GM12878 (cell line): Measurements from ENCODE around the gene SGTA. TPM values are rescaled to one million over a fixed set of nuclear protein-coding genes. Genes with fewer than 3 reads are reported as not detected.

Source experiments
- ATAC-seq: fragments of 200-7000 bp; cut with Tn5 transposase; 3 replicates; pipeline ENCODE4 v1.9.1; 2020; ENCODE audit warnings: mild to moderate bottlenecking, moderate library complexity
- BruUV-seq: library from RNA; stranded (reverse); fragments of 400-500 nt; replicated peaks from 2 replicates; lab custom pipeline; 2021; lab: Mats Ljungman, UMichigan
- CTCF ChIA-PET: fragments of 300-600 bp; sonication (Branson Sonifier 250); formaldehyde crosslinking; extraction: SDS; loops from one replicate; lab custom pipeline; 2021; ENCODE audit warnings: inconsistent platforms; lab: Yijun Ruan, JAX
- POLR2A ChIA-PET: fragments of 350-600 bp; formaldehyde crosslinking; extraction: SDS; loops from one replicate; lab custom pipeline; 2021; ENCODE audit warnings: inconsistent platforms; lab: Charles Lee
- RAD21 ChIA-PET: fragments of 300-600 bp; sonication (Branson Sonifier 250); formaldehyde crosslinking; loops from one replicate; lab custom pipeline; 2023; ENCODE audit warnings: antibody characterized with exemption; ENCODE audit not compliant: unreplicated experiment; lab: Charles Lee
- SMC1A ChIA-PET: fragments of 300-600 bp; sonication (Branson Sonifier 250); formaldehyde crosslinking; loops from one replicate; lab custom pipeline; 2023; ENCODE audit not compliant: unreplicated experiment, uncharacterized antibody; lab: Charles Lee
- DNase-seq: peaks from one replicate; pipeline ENCODE4 v3.0.0-alpha.2; 2011; ENCODE audit warnings: low read depth, low spot score
- FAIRE-seq: peaks from 3 replicates; lab custom pipeline; 2011; peaks lifted over from hg19 to GRCh38; lab: Jason Lieb, UNC
- H2AFZ ChIP-seq: 2 replicates; pipeline ENCODE4 v1.6.0; 2011; ENCODE audit warnings: low read depth, low read length, control low read depth; ENCODE audit not compliant: control insufficient read depth
- H3K27ac ChIP-seq: 2 replicates; pipeline ENCODE4 v1.5.1; 2011; ENCODE audit warnings: control low read depth; ENCODE audit not compliant: control insufficient read depth, insufficient read depth
- H3K27me3 ChIP-seq, 2 experiments: replicated peaks in 1 of 2; 2 replicates each; pipeline versions ENCODE4 v1.6.0 to v1.6.1; 2011; ENCODE audit warnings: low read length in 1 of 2; ENCODE audit not compliant: control insufficient read depth in 2 of 2, insufficient read depth in 2 of 2
- H3K36me3 ChIP-seq, 2 experiments: 2 replicates each; pipeline ENCODE4 v1.5.1; 2011; ENCODE audit warnings: low read length in 1 of 2; ENCODE audit not compliant: control insufficient read depth in 2 of 2, insufficient read depth in 2 of 2
- H3K4me1 ChIP-seq: 2 replicates; pipeline ENCODE4 v1.6.1; 2011; ENCODE audit warnings: mild to moderate bottlenecking, low read length, moderate library complexity, mixed read lengths; ENCODE audit not compliant: control insufficient read depth, insufficient read depth
- H3K4me2 ChIP-seq: 2 replicates; pipeline ENCODE4 v1.6.0; 2011; ENCODE audit warnings: control low read depth; ENCODE audit not compliant: control insufficient read depth, insufficient read depth
- H3K4me3 ChIP-seq: fragments of 200-600 bp; sonication (generic); 2 replicates; pipeline ENCODE4 v1.5.1; 2016
- H3K79me2 ChIP-seq: 2 replicates; pipeline ENCODE4 v1.6.0; 2011; ENCODE audit warnings: low read length; ENCODE audit not compliant: control insufficient read depth, insufficient read depth
- H3K9ac ChIP-seq: 2 replicates; pipeline ENCODE4 v1.8.0; 2011; ENCODE audit warnings: low read length, control low read depth, mixed read lengths; ENCODE audit not compliant: control insufficient read depth, insufficient read depth
- H3K9me3 ChIP-seq: replicated peaks from 3 replicates; pipeline ENCODE4 v1.5.1; 2011; ENCODE audit warnings: mild to moderate bottlenecking, low read length; ENCODE audit not compliant: control insufficient read depth, insufficient read depth
- H4K20me1 ChIP-seq: 2 replicates; pipeline ENCODE4 v1.6.0; 2011; ENCODE audit not compliant: control insufficient read depth, insufficient read depth
- CBX5 ChIP-seq: sonication (generic); IDR thresholded peaks from 2 replicates; pipeline ENCODE4 v1.6.1; 2016; ENCODE audit warnings: low read depth, moderate library complexity, mild to moderate bottlenecking, inconsistent platforms
- FOXM1 ChIP-seq: IDR thresholded peaks from 2 replicates; pipeline ENCODE4 v1.6.1; 2012; ENCODE audit warnings: low read depth, mild to moderate bottlenecking, inconsistent platforms, low read length, moderate library complexity
- NBN ChIP-seq: fragments of 450-650 bp; IDR thresholded peaks from 2 replicates; pipeline ENCODE4 v1.6.1; 2016
- NR2C1 ChIP-seq: fragments of 450-650 bp; IDR thresholded peaks from 2 replicates; pipeline ENCODE4 v1.6.1; 2017; ENCODE audit warnings: antibody characterized with exemption, mild to moderate bottlenecking, moderate library complexity
- PML ChIP-seq: IDR thresholded peaks from 2 replicates; pipeline ENCODE4 v1.6.1; 2012; ENCODE audit warnings: low read length, inconsistent platforms
- RAD51 ChIP-seq: fragments of 450-650 bp; IDR thresholded peaks from 2 replicates; pipeline ENCODE4 v1.6.1; 2016; ENCODE audit warnings: moderate library complexity, mild to moderate bottlenecking, inconsistent platforms
- SUPT20H ChIP-seq: IDR thresholded peaks from 2 replicates; pipeline ENCODE4 v1.6.1; 2011; ENCODE audit warnings: low read depth, mild to moderate bottlenecking, low read length, moderate library complexity, borderline replicate concordance; ENCODE audit not compliant: control insufficient read depth
- SUZ12 ChIP-seq: fragments of 200-600 bp; sonication (generic); IDR thresholded peaks from one replicate; pipeline ENCODE4 v1.6.1; 2018; ENCODE audit warnings: antibody characterized with exemption, mild to moderate bottlenecking; ENCODE audit not compliant: unreplicated experiment
- WGBS: methylation state at CpG from one replicate; pipeline ENCODE4 v1.1.6; 2016; ENCODE audit warnings: low lambda C conversion rate; ENCODE audit not compliant: insufficient replicate concordance, insufficient coverage; ENCODE audit errors: missing lambda C conversion rate; 5-methylcytosine and 5-hydroxymethylcytosine counted together
- in situ Hi-C: fragments of 300-500 bp; cut with MboI; formaldehyde crosslinking; loops from 9 replicates; pipeline ENCODE4 v1.14.3; 2018; ENCODE audit warnings: mixed read lengths
- intact Hi-C: fragments of 100-400 bp; cut with micrococcal nuclease; formaldehyde crosslinking; loops from one replicate; pipeline ENCODE4 v1.14.2; 2022; ENCODE audit not compliant: unreplicated experiment
- polyA plus RNA-seq, 11 experiments: library from polyadenylated mRNA; depleted of rRNA in 4 of 11; unstranded in 6 of 11; stranded (reverse) in 5 of 11; fragments of >200 nt; fragmentation: Nextera tagmentation in 4 of 11; fragmentation: Illumina TruSeq in 1 of 11; extraction: Ambion mirVana in 4 of 11; extraction: Trizol in 1 of 11; gene quantifications; 1 replicate in 1 of 11; 2 replicates in 10 of 11; pipeline versions ENCODE4 v1.2.1 to v1.2.3, GENCODE V29; 2011 to 2016; ENCODE audit warnings: inconsistent platforms in 2 of 11, missing spikeins in 2 of 11, low read depth in 1 of 11
- total RNA-seq, 4 experiments: library from RNA; depleted of rRNA in 3 of 4; stranded (reverse); fragments of >200 nt in 3 of 4; fragmentation: Illumina TruSeq in 1 of 4; extraction: Trizol in 1 of 4; gene quantifications; 2 replicates each; pipeline versions ENCODE4 v1.2.1 to v1.2.3, GENCODE V29; 2013 to 2021
- TF ChIP-seq, protein P1 (sequence below): IDR thresholded peaks from 2 replicates; pipeline ENCODE4 v1.6.1; 2011; ENCODE audit warnings: low read depth, low read length, improper control_type of control experiment, borderline replicate concordance
- TF ChIP-seq, protein P2 (sequence below): fragments of 150-350 bp; IDR thresholded peaks from 2 replicates; pipeline ENCODE4 v1.6.1; 2014; ENCODE audit warnings: mild to moderate bottlenecking, low read depth, low read length

Gene SGTA
- total and polyA plus RNA-seq, 10 of the 15 experiments (the other 5 are each of a cell fraction or from before 2014, with no cell fraction given), result 2.0 to 102 (median 48.2) TPM

DNA sequence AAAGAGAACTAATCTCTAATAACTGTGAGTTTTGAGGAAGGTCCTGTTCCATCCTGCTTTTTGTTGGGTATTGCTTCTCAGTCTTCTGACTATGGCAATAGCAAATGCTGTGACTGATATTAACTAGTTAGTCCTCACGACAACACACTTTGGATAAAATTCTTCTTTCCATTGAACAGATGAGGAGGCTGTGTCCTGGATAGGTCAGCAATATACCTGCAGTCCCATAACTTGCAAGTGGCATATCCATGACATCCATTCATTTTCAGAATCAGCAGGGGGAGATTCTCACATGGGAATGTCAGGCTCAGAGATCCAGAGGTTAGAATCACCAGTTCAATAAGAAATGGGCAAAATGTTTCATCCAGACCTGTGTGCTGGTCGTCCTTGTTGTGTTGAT, 43.9 kb upstream of the SGTA start:
- ChIA-PET RAD21 (no interaction called here), SMC1A (no interaction called here), POLR2A (no interaction called here), CTCF (no interaction called here)
- Histone ChIP-seq H3K4me1 (no peaks in the 10 kb centered on the region), H3K79me2 (no peaks in the 10 kb centered on the region), H3K4me2 (no peak overlapping the region), H3K4me3 (no peak overlapping the region), H3K27ac (no peak overlapping the region), H3K9me3 (peaks cover 9% of the 10 kb centered on the region; the same call in 2 of the 3 replicates), H2AFZ (no peak overlapping the region), H3K9ac (no peak overlapping the region), H3K36me3 (no peaks in the 10 kb centered on the region), H4K20me1 (no peaks in the 10 kb centered on the region), H3K27me3 (no peaks in the 10 kb centered on the region)
- intact Hi-C loops (no loop called here), in situ Hi-C loops (no loop called here)
- ATAC-seq (no peak), DNase-seq (no peak), FAIRE-seq (no peak)
- TF ChIP-seq NR2C1, result no peak
- 65% methylated on average over 2 of the region's 2 CpGs for WGBS
- no TSS peak for BruUV-seq

DNA sequence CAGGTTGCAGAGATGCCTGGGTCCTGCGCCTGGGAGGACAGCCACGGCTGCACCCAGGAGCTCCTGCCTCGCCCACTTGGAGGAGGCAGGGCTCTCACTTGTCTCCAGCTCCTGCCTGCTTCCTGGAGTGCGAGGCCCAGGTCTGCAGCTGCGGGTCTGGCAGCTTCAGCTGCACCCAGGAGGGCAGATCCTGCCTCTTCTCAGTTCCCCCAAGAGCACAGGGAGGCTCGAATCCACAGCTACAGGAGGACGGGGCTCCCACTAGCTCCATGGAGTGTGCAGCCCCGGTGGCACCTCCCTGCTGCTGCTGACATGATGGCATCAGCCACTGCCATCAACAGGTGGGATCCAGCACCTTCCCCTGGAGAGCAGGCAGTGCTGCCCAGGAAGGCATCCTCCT, 41.1 kb upstream of the SGTA start:
- ATAC-seq, result no peak
- H3K4me3 ChIP-seq, result no peak overlapping the region
- peaks cover 9% of the 10 kb centered on the region; the same call in 2 of the 3 replicates for H3K9me3 ChIP-seq
- H3K9ac ChIP-seq, result no peak overlapping the region
- no peaks in the 10 kb centered on the region for H3K27me3 ChIP-seq
- CTCF ChIA-PET, result interaction anchor here (0.7 to 1.3 kb wide), 2 partner anchors 61 to 176 kb away, joined by 3 read pairs; no protein-coding TSS in a partner anchor
- TF ChIP-seq PML (no peak), SUZ12 (no peak), NBN (no peak), SUPT20H (no peak), RAD51 (no peak), FOXM1 (no peak), CBX5 (no peak)
- TF ChIP-seq, protein P1, sequence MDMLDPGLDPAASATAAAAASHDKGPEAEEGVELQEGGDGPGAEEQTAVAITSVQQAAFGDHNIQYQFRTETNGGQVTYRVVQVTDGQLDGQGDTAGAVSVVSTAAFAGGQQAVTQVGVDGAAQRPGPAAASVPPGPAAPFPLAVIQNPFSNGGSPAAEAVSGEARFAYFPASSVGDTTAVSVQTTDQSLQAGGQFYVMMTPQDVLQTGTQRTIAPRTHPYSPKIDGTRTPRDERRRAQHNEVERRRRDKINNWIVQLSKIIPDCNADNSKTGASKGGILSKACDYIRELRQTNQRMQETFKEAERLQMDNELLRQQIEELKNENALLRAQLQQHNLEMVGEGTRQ, result no peak
- TF ChIP-seq, protein P2, sequence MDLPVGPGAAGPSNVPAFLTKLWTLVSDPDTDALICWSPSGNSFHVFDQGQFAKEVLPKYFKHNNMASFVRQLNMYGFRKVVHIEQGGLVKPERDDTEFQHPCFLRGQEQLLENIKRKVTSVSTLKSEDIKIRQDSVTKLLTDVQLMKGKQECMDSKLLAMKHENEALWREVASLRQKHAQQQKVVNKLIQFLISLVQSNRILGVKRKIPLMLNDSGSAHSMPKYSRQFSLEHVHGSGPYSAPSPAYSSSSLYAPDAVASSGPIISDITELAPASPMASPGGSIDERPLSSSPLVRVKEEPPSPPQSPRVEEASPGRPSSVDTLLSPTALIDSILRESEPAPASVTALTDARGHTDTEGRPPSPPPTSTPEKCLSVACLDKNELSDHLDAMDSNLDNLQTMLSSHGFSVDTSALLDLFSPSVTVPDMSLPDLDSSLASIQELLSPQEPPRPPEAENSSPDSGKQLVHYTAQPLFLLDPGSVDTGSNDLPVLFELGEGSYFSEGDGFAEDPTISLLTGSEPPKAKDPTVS, result no peak
- no peaks in the 10 kb centered on the region; the same call in 1 of the 2 replicates for H3K79me2 ChIP-seq
- no peak overlapping the region for H3K4me2 ChIP-seq
- no peak overlapping the region for H3K27ac ChIP-seq
- no peaks in the 10 kb centered on the region for H3K4me1 ChIP-seq
- H4K20me1 ChIP-seq, result no peaks in the 10 kb centered on the region
- DNase-seq, result no peak
- FAIRE-seq, result no peak
- POLR2A ChIA-PET, result no interaction called here
- intact Hi-C loops, result no loop called here
- no peak overlapping the region for H2AFZ ChIP-seq
- SMC1A ChIA-PET, result no interaction called here
- in situ Hi-C loops, result no loop called here
- RAD21 ChIA-PET, result no interaction called here
- WGBS, result 46% methylated on average over 8 of the region's 8 CpGs
- BruUV-seq, result no TSS peak
- H3K36me3 ChIP-seq, result no peaks in the 10 kb centered on the region
